Colonic mucosa (tissue), 4 donors: ENCODE measurements around the gene NCF2. TPM values are rescaled to one million over a fixed set of nuclear protein-coding genes. Genes with fewer than 3 reads are reported as not detected.
A peak's percentile ranks its signal among the peaks of the same experiment; 100 is the strongest.

Experiments
- DNase-seq: peaks from one replicate; pipeline ENCODE4 v3.0.0-alpha.2; 2020
- H3K27ac ChIP-seq: fragments of 200-600 bp; one replicate; pipeline ENCODE4 v1.8.0; 2021
- H3K27me3 ChIP-seq: fragments of 200-600 bp; one replicate; pipeline ENCODE4 v1.8.0; 2021
- H3K36me3 ChIP-seq: fragments of 200-600 bp; one replicate; pipeline ENCODE4 v1.8.0; 2021
- H3K4me1 ChIP-seq: fragments of 200-600 bp; one replicate; pipeline ENCODE4 v1.8.0; 2021; ENCODE audit warnings: mild to moderate bottlenecking
- H3K4me3 ChIP-seq: fragments of 200-600 bp; one replicate; pipeline ENCODE4 v1.8.0; 2021
- H3K9ac ChIP-seq, 2 donors: one replicate each; pipeline ENCODE4 v1.7.0; 2013; ENCODE audit warnings: control low read depth in 2 of 2, low read depth in 2 of 2, low read length in 2 of 2
- H3K9me3 ChIP-seq: fragments of 200-600 bp; one replicate; pipeline ENCODE4 v1.8.0; 2021
- intact Hi-C: fragments of 100-400 bp; cut with DNase I; formaldehyde crosslinking; loops from one replicate; pipeline ENCODE4 v1.14.1; 2022
- total RNA-seq, 2 donors: library from RNA; stranded (reverse); fragmentation: NEBNext Ultra II Directional in 1 of 2; extraction: Animal tissue kit (Norgen Biotek cat#: 25700) in 1 of 2; gene quantifications; one replicate each; pipeline ENCODE4 v1.2.1, GENCODE V29; 2021
- TF ChIP-seq, protein P1 (sequence below): fragments of 200-600 bp; IDR thresholded peaks from one replicate; pipeline ENCODE4 v1.8.0; 2022; ENCODE audit warnings: antibody characterized with exemption, mild to moderate bottlenecking
- donor health status: healthy.
- donor health status: DM: no; HTN: no; CAD: no.
- donor health status: DM: no; HTN: no; CAD: no.

Gene NCF2
- total RNA-seq, 2 donors from 2014 or later: 2.5 to 9.1 TPM

DNA sequence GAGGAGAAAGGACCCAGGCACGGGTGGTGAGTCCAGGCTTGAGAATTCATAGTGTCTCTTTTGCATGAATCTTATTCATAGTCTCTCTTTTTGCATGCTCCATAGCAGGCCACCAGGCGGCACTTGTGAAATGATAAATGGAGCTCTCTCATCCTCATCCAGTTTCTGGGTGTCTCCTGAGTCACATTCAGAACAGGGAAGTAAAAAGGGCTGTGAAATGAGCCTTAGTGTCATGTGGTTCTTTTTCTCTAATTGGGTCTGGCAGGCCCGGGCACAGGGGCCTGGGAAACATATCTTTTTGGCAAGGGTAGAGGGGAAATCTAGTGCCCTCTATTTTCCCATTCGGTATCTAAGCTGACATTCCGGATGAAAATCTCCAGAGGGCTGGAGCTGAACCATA lies 19.1 kb upstream of the NCF2 start:
- Histone ChIP-seq H3K4me3 (no peak overlapping the region), H3K4me1 (no peaks in the 10 kb centered on the region), H3K27me3 (no peaks in the 10 kb centered on the region), H3K27ac (peak overlapping the region; percentile 27), H3K9me3 (no peaks in the 10 kb centered on the region), H3K9ac (peak overlapping the region in 1 of 2 donors; percentile 36), H3K36me3 (no peaks in the 10 kb centered on the region)
- intact Hi-C loops: no loop called here
- TF ChIP-seq, protein P1, sequence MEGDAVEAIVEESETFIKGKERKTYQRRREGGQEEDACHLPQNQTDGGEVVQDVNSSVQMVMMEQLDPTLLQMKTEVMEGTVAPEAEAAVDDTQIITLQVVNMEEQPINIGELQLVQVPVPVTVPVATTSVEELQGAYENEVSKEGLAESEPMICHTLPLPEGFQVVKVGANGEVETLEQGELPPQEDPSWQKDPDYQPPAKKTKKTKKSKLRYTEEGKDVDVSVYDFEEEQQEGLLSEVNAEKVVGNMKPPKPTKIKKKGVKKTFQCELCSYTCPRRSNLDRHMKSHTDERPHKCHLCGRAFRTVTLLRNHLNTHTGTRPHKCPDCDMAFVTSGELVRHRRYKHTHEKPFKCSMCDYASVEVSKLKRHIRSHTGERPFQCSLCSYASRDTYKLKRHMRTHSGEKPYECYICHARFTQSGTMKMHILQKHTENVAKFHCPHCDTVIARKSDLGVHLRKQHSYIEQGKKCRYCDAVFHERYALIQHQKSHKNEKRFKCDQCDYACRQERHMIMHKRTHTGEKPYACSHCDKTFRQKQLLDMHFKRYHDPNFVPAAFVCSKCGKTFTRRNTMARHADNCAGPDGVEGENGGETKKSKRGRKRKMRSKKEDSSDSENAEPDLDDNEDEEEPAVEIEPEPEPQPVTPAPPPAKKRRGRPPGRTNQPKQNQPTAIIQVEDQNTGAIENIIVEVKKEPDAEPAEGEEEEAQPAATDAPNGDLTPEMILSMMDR: peak; percentile 36
- peak; percentile 60 for DNase-seq

DNA sequence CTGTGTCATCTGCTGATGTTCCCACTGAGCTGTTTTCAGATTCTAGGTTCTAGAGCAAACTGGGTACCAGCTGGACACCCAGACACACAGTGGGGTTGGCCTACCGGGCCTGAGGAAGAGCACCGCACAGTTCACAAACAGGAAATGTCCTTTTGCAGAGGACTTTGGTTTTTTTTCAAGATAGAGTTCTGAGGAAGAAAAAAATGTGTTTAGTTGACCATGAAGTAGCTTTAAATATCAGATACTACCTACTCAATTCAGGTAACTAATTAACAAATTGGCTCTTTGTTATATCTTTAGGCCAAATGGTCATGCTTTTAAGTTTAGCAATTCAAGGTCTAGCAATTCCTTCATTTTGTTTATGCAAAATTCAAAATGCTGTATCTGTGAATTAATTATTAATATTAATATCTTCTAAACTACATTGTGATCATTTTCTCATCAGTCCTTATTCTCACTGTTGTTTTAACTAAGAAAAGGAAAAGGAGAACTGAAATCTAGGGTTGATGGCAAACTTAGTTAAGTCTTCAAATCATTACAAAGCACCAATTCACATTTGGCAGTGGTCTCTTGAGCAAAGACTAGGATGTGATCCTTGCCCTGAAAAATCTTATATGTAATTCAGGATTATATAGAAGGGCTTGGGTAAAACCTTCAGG lies 17.2 kb upstream of the NCF2 start:
- Histone ChIP-seq H3K9ac (no peak overlapping the region), H3K4me3 (no peak overlapping the region), H3K9me3 (no peaks in the 10 kb centered on the region), H3K4me1 (no peaks in the 10 kb centered on the region), H3K27ac (no peak overlapping the region), H3K27me3 (no peaks in the 10 kb centered on the region), H3K36me3 (no peaks in the 10 kb centered on the region)
- no peak for DNase-seq
- TF ChIP-seq, protein P1: no peak
- intact Hi-C loops: no loop called here

- intact Hi-C loops: no loop called here
- no peaks in the 10 kb centered on the region for H3K36me3 ChIP-seq
- TF ChIP-seq, protein P1: no peak
- no peaks in the 10 kb centered on the region for H3K9me3 ChIP-seq
- no peak for DNase-seq
- H3K4me3 ChIP-seq: no peak overlapping the region
- no peaks in the 10 kb centered on the region for H3K27me3 ChIP-seq
- H3K4me1 ChIP-seq: no peaks in the 10 kb centered on the region
- no peak overlapping the region for H3K9ac ChIP-seq
- H3K27ac ChIP-seq: no peak overlapping the region
Measured at GRCh38 chr1:183605904-183606303, 15.6 kb upstream of the NCF2 start.

DNA sequence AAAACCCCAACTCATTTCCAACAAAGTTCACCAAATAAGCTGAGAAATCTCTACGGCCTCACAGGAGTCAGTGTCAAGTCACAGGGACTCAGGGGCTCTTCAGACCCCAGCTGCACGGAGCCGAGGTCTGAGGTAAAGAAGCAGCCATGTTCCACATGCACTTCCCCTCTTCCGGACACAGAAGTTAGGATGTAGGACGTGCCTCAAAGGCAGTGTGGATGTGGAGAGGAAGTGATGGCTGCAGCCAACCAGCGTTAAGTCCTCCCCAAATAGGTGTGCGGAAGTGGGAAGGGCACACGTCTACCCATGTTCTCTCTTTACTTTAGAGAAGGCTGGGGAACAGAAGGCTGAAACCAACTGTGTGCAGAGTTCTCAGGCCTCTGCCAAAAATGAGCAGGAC lies 14.6 kb upstream of the NCF2 start:
- no peaks in the 10 kb centered on the region for H3K36me3 ChIP-seq
- no peaks in the 10 kb centered on the region for H3K27me3 ChIP-seq
- intact Hi-C loops: no loop called here
- no peaks in the 10 kb centered on the region for H3K9me3 ChIP-seq
- H3K27ac ChIP-seq: no peak overlapping the region
- no peak for DNase-seq
- TF ChIP-seq, protein P1: no peak
- no peak overlapping the region for H3K9ac ChIP-seq
- no peaks in the 10 kb centered on the region for H3K4me1 ChIP-seq
- H3K4me3 ChIP-seq: no peak overlapping the region

GRCh38 chr1:183604038-183604808 lies 14.0 kb upstream of the NCF2 start:
- no peaks in the 10 kb centered on the region for H3K9me3 ChIP-seq
- no peaks in the 10 kb centered on the region for H3K27me3 ChIP-seq
- no peak overlapping the region for H3K9ac ChIP-seq
- intact Hi-C loops: no loop called here
- no peaks in the 10 kb centered on the region for H3K36me3 ChIP-seq
- TF ChIP-seq, protein P1: no peak
- peak overlapping the region; percentile 32 for H3K27ac ChIP-seq
- H3K4me1 ChIP-seq: no peaks in the 10 kb centered on the region
- H3K4me3 ChIP-seq: no peak overlapping the region
- DNase-seq: no peak
